ENCODE data around the gene CUX1. TPM values are rescaled to one million over a fixed set of nuclear protein-coding genes. Genes with fewer than 3 reads are reported as not detected.

The CUX1 gene
- total and polyA plus RNA-seq, 2 of the 13 experiments (the other 11 are each of a cell fraction or from before 2014, with no cell fraction given): 13.7 to 14.9 TPM

- no peak for TF ChIP-seq ZNF687 (CRISPR knock-in tag; IDR thresholded peaks at IDR 0.05)
- no peak for TF ChIP-seq GPN1 (CRISPR knock-in tag; IDR thresholded peaks at IDR 0.05; ENCODE audit: borderline replicate concordance)
- no peak for TF ChIP-seq ELF3 (CRISPR knock-in tag; IDR thresholded peaks at IDR 0.05)
- TF ChIP-seq SP2 (CRISPR knock-in tag; IDR thresholded peaks at IDR 0.05): no peak
- TF ChIP-seq SUZ12 (IDR thresholded peaks at IDR 0.05; ENCODE audit: low read depth, low read length): no peak
- no peak for TF ChIP-seq ZNF704 (CRISPR knock-in tag; IDR thresholded peaks at IDR 0.05; ENCODE audit: borderline replicate concordance)
- no peak for TF ChIP-seq TP53 (CRISPR knock-in tag; conservative IDR thresholded peaks at IDR 0.05)
- TF ChIP-seq MYNN (CRISPR knock-in tag; IDR thresholded peaks at IDR 0.05; ENCODE audit: low read depth): no peak
- TF ChIP-seq SRF (IDR thresholded peaks at IDR 0.05; ENCODE audit: low read depth, low read length): no peak
These were observed 388.5 kb downstream of the CUX1 start (continued) for GRCh38 chr7:102205915-102206314.

- DNase-seq (ENCODE audit: low spot score): no peak
These were observed 391.4 kb downstream of the CUX1 start for GRCh38 chr7:102208826-102209225.

More at GRCh38 chr7:102208826-102209225, 391.4 kb downstream of the CUX1 start:
- POLR2A ChIA-PET: no interaction called here
- no TSS peak for BruUV-seq (replicated peaks)
- WGBS (ENCODE audit: low lambda C conversion rate): 95% methylated on average over 11 of the region's 14 CpGs
- TF ChIP-seq TBX2 (CRISPR knock-in tag; IDR thresholded peaks at IDR 0.05; ENCODE audit: borderline replicate concordance) (no peak), ZNF431 (CRISPR knock-in tag; IDR thresholded peaks at IDR 0.05; ENCODE audit: borderline replicate concordance, low read depth) (no peak)
- Histone ChIP-seq H4K20me1 (ENCODE audit: insufficient read depth, low read length) (no peaks in the 10 kb centered on the region), H3K9ac (ENCODE audit: insufficient read depth, low read depth, low read length) (no peak overlapping the region), H3K4me1 (ENCODE audit: insufficient read depth, low read length) (peaks cover 14% of the 10 kb centered on the region), H3K4me2 (ENCODE audit: low read depth, low read length) (no peak overlapping the region), H3K27me3 (ENCODE audit: control insufficient read depth in 1 of 2, insufficient read depth in 2 of 2, low read length in 2 of 2) (no peaks in the 10 kb centered on the region), H3K9me3 (ENCODE audit: low read length) (no peaks in the 10 kb centered on the region), H2AFZ (ENCODE audit: low read length) (no peak overlapping the region), H3K79me2 (ENCODE audit: insufficient read depth, low read length) (no peaks in the 10 kb centered on the region), H3K4me3 (replicated peaks in 1 of 3; ENCODE audit: insufficient read depth in 1 of 3, low read depth in 2 of 3, low read length in 3 of 3) (no peak overlapping the region), H3K36me3 (replicated peaks in 1 of 2; ENCODE audit: control insufficient read depth in 1 of 2, insufficient read depth in 2 of 2, low read length in 2 of 2) (peaks cover 14 to 57% of the 10 kb centered on the region in 2 experiments; a peak in 4 of 5 replicates), H3K27ac (ENCODE audit: extremely low read length, insufficient read depth, low read length) (no peak overlapping the region)
- no peak for ATAC-seq
- no peak for FAIRE-seq
- in situ Hi-C loops (cut with HindIII; ENCODE audit: extremely low pct_ligation_motif_present, low pct_unique_long_range_greater_than_20kb) (no loop called here), intact Hi-C loops (cut with micrococcal nuclease; ENCODE audit: unreplicated experiment) (no loop called here)
- CTCF ChIA-PET (ENCODE audit: low intra/inter-chr PET ratio, low total read pairs): no interaction called here
